Epithelial cell of esophagus (primary cell): ENCODE measurements around the gene UBTD2.

Source experiments
- DNase-seq: peaks from one replicate; pipeline ENCODE4 v3.0.0; 2010; ENCODE audit warnings: low read depth
- H3K4me3 ChIP-seq: 2 replicates; pipeline ENCODE4 v1.5.1; 2011; ENCODE audit warnings: mild to moderate bottlenecking, low read length, control low read depth
- CTCF ChIP-seq: IDR thresholded peaks from 2 replicates; pipeline ENCODE4 v1.5.1; 2011; ENCODE audit warnings: low read depth, mild to moderate bottlenecking, low read length, control low read depth, inconsistent platforms; ENCODE audit not compliant: insufficient read depth; ENCODE audit errors: missing control alignments

UBTD2 gene

GRCh38 chr5:172160506-172160905 is 123.1 kb downstream of the UBTD2 start:
- peak; percentile 43 for DNase-seq
- TF ChIP-seq CTCF = no peak
- H3K4me3 ChIP-seq = no peak overlapping the region
